Ovary (tissue), 9 donors: Measurements from ENCODE around the gene CA4. TPM values are rescaled to one million over a fixed set of nuclear protein-coding genes. Genes with fewer than 3 reads are reported as not detected.
"Not testable (repeated sequence)": the region's sequence is repeated elsewhere in the genome, so short reads cannot be mapped to it uniquely, and the experiment has no call there.

Experiments used
- DNase-seq, 5 donors: peaks; one replicate each; pipeline ENCODE4 v3.0.0-alpha.2; 2019 to 2020
- H3K27ac ChIP-seq, 2 donors: fragments of 200-600 bp; one replicate each; pipeline versions ENCODE4 v1.5.1 to v1.8.0; 2019 to 2022
- H3K27me3 ChIP-seq: fragments of 200-600 bp; one replicate; pipeline ENCODE4 v1.8.0; 2022
- H3K36me3 ChIP-seq: fragments of 200-600 bp; sonication (generic); one replicate; pipeline ENCODE4 v1.5.1; 2019
- H3K4me1 ChIP-seq: one replicate; pipeline ENCODE4 v1.8.1; 2013; ENCODE audit warnings: mild to moderate bottlenecking, moderate library complexity; ENCODE audit not compliant: insufficient read depth
- H3K4me3 ChIP-seq: fragments of 200-600 bp; sonication (generic); one replicate; pipeline ENCODE4 v1.5.1; 2017
- H3K9me3 ChIP-seq, 2 donors: fragments of 200-600 bp in 1 of 2; sonication (generic) in 1 of 2; one replicate each; pipeline versions ENCODE4 v1.5.1 to v1.8.1; 2013 to 2019; ENCODE audit warnings: mild to moderate bottlenecking in 1 of 2, moderate library complexity in 1 of 2
- EP300 ChIP-seq: sonication (generic); formaldehyde crosslinking; IDR thresholded peaks from one replicate; pipeline ENCODE4 v1.6.1; 2017; ENCODE audit warnings: antibody characterized with exemption
- POLR2A ChIP-seq: fragments of 450-650 bp; IDR thresholded peaks from one replicate; pipeline ENCODE4 v1.6.1; 2017; ENCODE audit warnings: antibody characterized with exemption, mild to moderate bottlenecking, moderate library complexity
- WGBS, 3 donors: extraction: QIAGEN DNeasy Blood & Tissue Kit in 1 of 3; methylation state at CpG; one replicate each; pipeline versions ENCODE4 v1.1.5 to v1.1.7; 2013 to 2017; 5-methylcytosine and 5-hydroxymethylcytosine counted together
- intact Hi-C, 4 donors: fragments of 100-400 bp; cut with DNase I; formaldehyde crosslinking; loops; one replicate each; pipeline versions ENCODE4 v1.11.0 to v1.15.1; 2022 to 2023
- polyA plus RNA-seq, 2 donors: library from polyadenylated mRNA; stranded (reverse); fragments of 200-250 nt in 1 of 2; fragments of 350-450 nt in 1 of 2; fragmentation: Illumina TruSeq in 1 of 2; extraction: RNeasy Lipid Tissue Mini Kit (QIAGEN cat#74804) in 1 of 2; gene quantifications; one replicate each; pipeline ENCODE4 v1.2.3, GENCODE V29; 2013 to 2014
- total RNA-seq, 7 donors: library from RNA; depleted of rRNA in 2 of 7; stranded (reverse); fragments of >200 nt in 2 of 7; fragmentation: NEBNext Ultra II Directional in 3 of 7; extraction: Animal tissue kit (Norgen Biotek cat#: 25700) in 3 of 7; gene quantifications; one replicate each; pipeline versions ENCODE4 v1.1.0 to v1.2.4, GENCODE V29; 2016 to 2023
- TF ChIP-seq, protein P1 (sequence below), 3 donors: fragments of 450-650 bp in 2 of 3; fragments of 200-600 bp in 1 of 3; IDR thresholded peaks; one replicate each; pipeline versions ENCODE4 v1.5.1 to v1.8.0; 2016 to 2022; ENCODE audit warnings: antibody characterized with exemption in 3 of 3, mild to moderate bottlenecking in 1 of 3
- donor health status: DM: no; HTN: no; CAD: no; lungs with moderate emphysema.
- donor health status: DM: no; HTN: no; CAD: no.
- donor health status: Bipolar disorder and iron deficiency.
- donor health status: DM: yes; HTN: yes; CAD: no.
- donor health status: DM: no; HTN: no; CAD: no.
- donor health status: DM: yes; HTN: yes; CAD: no.

The CA4 gene
- total and polyA plus RNA-seq, 9 donors: 1.1 to 39.3 (median 4.2) TPM

DNA sequence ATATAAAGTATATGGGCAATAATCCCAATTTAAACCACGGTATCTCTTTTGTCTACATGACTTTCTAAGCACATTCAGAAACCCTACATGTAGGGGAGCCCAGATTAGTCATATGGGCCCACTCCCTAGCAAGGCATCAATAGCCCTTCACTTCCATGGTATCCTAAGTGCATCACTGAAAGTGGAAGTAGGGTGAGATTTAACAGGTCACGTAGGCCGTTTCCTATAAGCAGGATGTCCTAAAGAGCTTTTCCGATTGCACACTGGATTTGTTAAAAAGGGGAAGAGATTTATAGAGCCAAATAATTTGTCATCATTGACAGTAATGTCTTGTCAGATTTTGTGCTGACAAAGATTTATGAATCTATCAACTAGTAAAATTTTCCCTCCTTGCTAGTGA is 39.0 kb downstream of the CA4 start:
- 95 to 98% (median 96%) methylated on average over 4 of the region's 4 CpGs for WGBS, 3 donors
- no peak for DNase-seq
- Histone ChIP-seq H3K36me3 (no peaks in the 10 kb centered on the region), H3K4me3 (no peak overlapping the region), H3K4me1 (no peaks in the 10 kb centered on the region), H3K27ac (no peak overlapping the region), H3K27me3 (no peaks in the 10 kb centered on the region), H3K9me3 (no peaks in the 10 kb centered on the region)
- TF ChIP-seq, protein P1, sequence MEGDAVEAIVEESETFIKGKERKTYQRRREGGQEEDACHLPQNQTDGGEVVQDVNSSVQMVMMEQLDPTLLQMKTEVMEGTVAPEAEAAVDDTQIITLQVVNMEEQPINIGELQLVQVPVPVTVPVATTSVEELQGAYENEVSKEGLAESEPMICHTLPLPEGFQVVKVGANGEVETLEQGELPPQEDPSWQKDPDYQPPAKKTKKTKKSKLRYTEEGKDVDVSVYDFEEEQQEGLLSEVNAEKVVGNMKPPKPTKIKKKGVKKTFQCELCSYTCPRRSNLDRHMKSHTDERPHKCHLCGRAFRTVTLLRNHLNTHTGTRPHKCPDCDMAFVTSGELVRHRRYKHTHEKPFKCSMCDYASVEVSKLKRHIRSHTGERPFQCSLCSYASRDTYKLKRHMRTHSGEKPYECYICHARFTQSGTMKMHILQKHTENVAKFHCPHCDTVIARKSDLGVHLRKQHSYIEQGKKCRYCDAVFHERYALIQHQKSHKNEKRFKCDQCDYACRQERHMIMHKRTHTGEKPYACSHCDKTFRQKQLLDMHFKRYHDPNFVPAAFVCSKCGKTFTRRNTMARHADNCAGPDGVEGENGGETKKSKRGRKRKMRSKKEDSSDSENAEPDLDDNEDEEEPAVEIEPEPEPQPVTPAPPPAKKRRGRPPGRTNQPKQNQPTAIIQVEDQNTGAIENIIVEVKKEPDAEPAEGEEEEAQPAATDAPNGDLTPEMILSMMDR (IDR thresholded peaks at IDR 0.05): no peak
- TF ChIP-seq POLR2A (no peak), EP300 (no peak)
- intact Hi-C loops: no loop called here

DNA sequence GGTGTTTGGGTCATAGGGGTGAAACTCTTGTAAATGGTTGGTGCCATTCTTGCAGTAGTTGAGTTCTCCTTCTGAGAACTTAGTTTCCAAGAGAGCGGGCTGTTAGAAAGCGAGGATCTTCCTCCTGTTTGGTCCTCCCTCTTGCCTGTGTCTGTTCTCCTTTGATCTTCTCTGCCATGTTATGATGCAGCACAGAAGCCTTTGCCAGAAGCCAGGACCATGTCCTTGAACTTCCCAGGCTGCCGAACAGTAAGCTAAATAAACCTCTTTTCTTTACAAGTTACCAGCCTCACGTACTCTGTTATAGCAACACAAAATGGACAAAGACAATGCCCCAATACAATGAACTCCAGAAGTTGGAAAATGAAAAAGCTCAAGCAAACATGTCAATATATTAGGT is 40.3 kb downstream of the CA4 start:
- H3K9me3 ChIP-seq, intact Hi-C loops, H3K4me3 ChIP-seq, H3K27ac ChIP-seq, DNase-seq, H3K4me1 ChIP-seq, H3K36me3 ChIP-seq, H3K27me3 ChIP-seq: not testable (repeated sequence)
- 39 to 58% (median 49%) methylated on average over 4 of the region's 4 CpGs for WGBS, 3 donors

DNA sequence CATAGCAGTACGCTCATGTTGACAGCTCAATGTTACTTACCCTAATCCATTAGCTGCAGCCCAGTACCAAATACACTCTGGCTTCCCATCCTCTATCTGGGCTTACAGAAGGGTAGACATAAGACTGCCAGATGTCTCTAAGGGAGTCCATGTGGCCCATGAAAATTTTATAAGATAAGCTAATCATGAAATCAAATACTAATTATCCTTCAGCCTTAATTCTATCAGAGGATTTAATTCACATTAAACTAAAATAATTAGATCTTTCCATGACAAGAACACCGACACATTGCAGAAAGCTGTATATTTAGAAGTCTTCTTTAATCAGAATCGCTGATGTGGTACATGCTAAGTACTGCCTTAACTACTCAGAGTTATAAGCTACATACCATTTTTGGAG is 43.3 kb downstream of the CA4 start:
- H3K27me3 ChIP-seq, intact Hi-C loops, DNase-seq, H3K36me3 ChIP-seq, H3K4me1 ChIP-seq, H3K27ac ChIP-seq, H3K9me3 ChIP-seq, H3K4me3 ChIP-seq: not testable (repeated sequence)
- WGBS, 3 donors: 94 to 98% (median 98%) methylated on average over 3 of the region's 3 CpGs

DNA sequence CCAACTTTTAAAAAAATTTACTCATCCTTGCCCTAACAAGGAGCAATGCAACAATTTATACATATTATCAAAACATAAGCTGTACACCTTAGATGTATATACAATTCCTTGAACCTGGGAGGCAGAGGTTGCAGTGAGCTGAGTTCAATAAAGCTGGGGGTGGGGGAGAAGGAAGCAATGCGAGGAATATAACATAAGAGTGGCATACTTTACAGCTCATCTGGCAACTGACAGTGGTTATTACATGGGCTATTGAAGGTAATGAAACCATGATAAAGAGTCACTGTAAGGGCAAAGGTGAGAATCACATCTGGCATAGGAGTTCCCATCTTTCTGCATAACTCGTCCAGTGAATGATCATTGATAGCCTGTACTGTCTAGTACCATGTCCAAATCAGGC is 43.7 kb downstream of the CA4 start:
- 91 to 96% (median 93%) methylated on average over 2 of the region's 2 CpGs for WGBS, 3 donors
- Histone ChIP-seq H3K4me1 (no peaks in the 10 kb centered on the region), H3K27me3 (no peaks in the 10 kb centered on the region), H3K9me3 (no peaks in the 10 kb centered on the region), H3K36me3 (no peaks in the 10 kb centered on the region), H3K27ac (no peak overlapping the region), H3K4me3 (no peak overlapping the region)
- TF ChIP-seq EP300 (no peak), POLR2A (no peak)
- TF ChIP-seq, protein P1 (IDR thresholded peaks at IDR 0.05): no peak
- DNase-seq: no peak
- intact Hi-C loops: no loop called here

DNA sequence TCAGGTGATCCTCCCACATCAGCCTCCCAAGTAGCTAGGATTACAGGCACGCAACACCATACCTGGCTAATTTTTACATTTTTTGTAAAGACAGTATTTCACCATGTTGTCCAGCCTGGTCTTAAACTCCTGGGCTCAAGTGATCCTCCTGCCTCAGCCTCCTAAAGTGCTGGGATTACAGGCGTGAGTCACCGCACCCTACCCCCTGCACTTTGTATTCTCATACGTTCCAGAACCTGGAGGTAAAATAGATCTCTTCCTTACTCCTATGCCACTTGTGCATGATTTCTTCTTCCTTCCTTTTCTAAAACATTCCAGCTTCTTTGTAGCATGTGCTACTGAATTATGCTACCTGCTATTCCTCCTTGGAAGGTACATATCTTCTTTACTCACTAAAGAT is 44.4 kb downstream of the CA4 start:
- H3K27ac ChIP-seq, H3K36me3 ChIP-seq, intact Hi-C loops, H3K27me3 ChIP-seq, H3K4me1 ChIP-seq, H3K9me3 ChIP-seq, DNase-seq, H3K4me3 ChIP-seq: not testable (repeated sequence)
- 94 to 96% (median 95%) methylated on average over 4 of the region's 4 CpGs for WGBS, 3 donors

DNA sequence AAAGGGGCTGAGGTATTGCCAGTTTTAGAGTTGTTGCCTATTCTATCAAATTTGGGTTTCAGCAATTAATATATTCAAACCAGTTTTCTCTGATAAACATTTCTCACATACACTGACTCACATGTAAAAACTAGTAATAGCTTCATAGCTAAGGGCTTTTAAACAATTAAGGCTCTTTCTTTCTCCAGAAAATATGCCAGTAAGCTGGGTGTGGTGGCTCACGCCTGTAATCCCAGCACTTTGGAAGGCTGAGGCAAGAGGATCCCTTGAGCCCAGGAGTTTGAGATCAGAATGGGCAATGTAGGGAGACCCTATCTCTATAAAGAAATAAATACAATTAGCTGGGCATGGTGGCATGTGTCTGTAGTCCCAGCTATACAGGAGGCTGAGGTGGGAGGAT is 48.9 kb downstream of the CA4 start:
- H3K4me1 ChIP-seq, H3K9me3 ChIP-seq, H3K4me3 ChIP-seq, H3K36me3 ChIP-seq, H3K27ac ChIP-seq, intact Hi-C loops, H3K27me3 ChIP-seq, DNase-seq: not testable (repeated sequence)
- WGBS, 3 donors: 88 to 96% (median 92%) methylated on average over 1 of the region's 1 CpG

DNA sequence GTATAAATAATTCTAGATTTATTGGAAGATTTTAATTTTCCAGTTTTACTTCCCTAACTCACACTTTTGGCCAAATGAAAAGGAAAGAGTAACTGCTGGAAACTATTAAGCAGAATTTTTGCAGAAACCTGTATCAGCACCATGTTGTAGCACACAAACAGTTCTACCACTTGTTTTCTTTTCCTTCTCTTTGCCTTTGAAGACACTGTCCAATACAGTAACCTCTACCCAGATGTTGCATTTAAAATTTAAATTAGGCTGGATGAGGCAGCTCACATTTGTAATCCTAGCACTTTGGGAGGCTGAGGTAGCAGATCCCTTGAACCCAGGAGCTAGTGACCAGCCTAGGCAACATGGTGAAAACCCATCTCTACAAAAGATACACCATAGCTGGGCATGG is 56.0 kb downstream of the CA4 start:
- H3K36me3 ChIP-seq, intact Hi-C loops, DNase-seq: not testable (repeated sequence)

DNA sequence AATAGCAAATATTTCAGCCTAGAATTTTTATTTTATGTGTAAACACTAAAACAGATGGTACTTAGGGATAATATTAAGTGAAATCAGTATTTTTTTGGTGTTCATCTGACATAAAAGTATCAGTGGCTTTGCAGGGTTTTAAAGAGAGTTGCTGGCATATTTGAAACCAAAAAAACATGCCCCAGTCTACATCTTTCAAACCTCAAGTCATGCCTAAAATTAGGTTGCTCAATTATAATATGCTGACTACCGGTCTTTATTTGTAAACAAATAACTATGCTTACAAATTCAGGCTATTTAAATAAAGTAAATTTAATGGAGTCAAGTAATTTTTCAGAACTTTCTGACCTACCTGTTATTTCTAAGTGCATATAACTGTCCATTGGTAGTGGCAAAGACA is 58.5 kb downstream of the CA4 start:
- H3K27me3 ChIP-seq, H3K36me3 ChIP-seq, H3K4me3 ChIP-seq, H3K9me3 ChIP-seq, DNase-seq, H3K27ac ChIP-seq, intact Hi-C loops, H3K4me1 ChIP-seq: not testable (repeated sequence)
- WGBS, 3 donors: 93 to 100% (median 100%) methylated on average over 1 of the region's 1 CpG

More for the DNA sequence above, 56.0 kb downstream of the CA4 start:
- H3K27ac ChIP-seq, H3K27me3 ChIP-seq, H3K4me3 ChIP-seq, H3K9me3 ChIP-seq, H3K4me1 ChIP-seq: not testable (repeated sequence)
